ENCODE results near the gene MED13L. TPM values are rescaled to one million over a fixed set of nuclear protein-coding genes. Genes with fewer than 3 reads are reported as not detected.

Gene MED13L
- polyA plus RNA-seq, 1 donor (not counting 4 experiments of a cell fraction or from before 2014, with no cell fraction given): 31.7 TPM

- Histone ChIP-seq H2AFZ (ENCODE audit: control insufficient read depth, low read length) (no peak overlapping the region), H3K79me2 (ENCODE audit: control insufficient read depth, insufficient read depth, low read length) (no peaks in the 10 kb centered on the region), H3K9ac (ENCODE audit: control insufficient read depth, extremely low read depth, insufficient read depth, low read length) (no peak overlapping the region), H4K20me1 (ENCODE audit: control insufficient read depth, extremely low read depth, insufficient read depth, low read length) (no peaks in the 10 kb centered on the region), H3K36me3 (ENCODE audit: control insufficient read depth in 2 of 2, extremely low read depth in 1 of 2, insufficient read depth in 2 of 2, low read length in 2 of 2) (peaks cover 6 to 9% of the 10 kb centered on the region in 2 experiments), H3K9me1 (ENCODE audit: control insufficient read depth, extremely low read depth, insufficient read depth, low read length) (no peaks in the 10 kb centered on the region), H3K4me2 (ENCODE audit: control insufficient read depth, extremely low read depth, insufficient read depth, low read depth, low read length) (no peak overlapping the region), H3K9me3 (ENCODE audit: control insufficient read depth, low read depth, low read length) (no peaks in the 10 kb centered on the region), H3K27me3 (ENCODE audit: control insufficient read depth, extremely low read depth, insufficient read depth, low read length) (no peaks in the 10 kb centered on the region), H3K4me3 (ENCODE audit: control insufficient read depth in 2 of 3, extremely low read depth in 1 of 3, insufficient read depth in 2 of 3, low read depth in 1 of 3, low read length in 3 of 3) (no peak overlapping the region), H3K27ac (ENCODE audit: control insufficient read depth, insufficient read depth, low read length) (no peak overlapping the region), H3K4me1 (ENCODE audit: control insufficient read depth, extremely low read depth, insufficient read depth, low read length) (no peaks in the 10 kb centered on the region)
- no peak for FAIRE-seq
- no peak for DNase-seq (ENCODE audit: low read depth, low spot score)
- TF ChIP-seq EZH2 (IDR thresholded peaks at IDR 0.05; ENCODE audit: low read length) (no peak), CTCF (optimal IDR thresholded peaks at IDR 0.05 in 1 of 3, IDR thresholded peaks at IDR 0.05 in 1 of 3, conservative IDR thresholded peaks at IDR 0.05 in 1 of 3; ENCODE audit: extremely low read depth in 1 of 3, insufficient read depth in 2 of 3, low read length in 3 of 3) (no peak)
- dilution Hi-C loops (cut with MboI; ENCODE audit: extremely low pct_ligation_motif_present, low sequenced_read_pairs): no loop called here
Observed at GRCh38 chr12:116000252-116000651, 277.2 kb downstream of the MED13L start.

DNA sequence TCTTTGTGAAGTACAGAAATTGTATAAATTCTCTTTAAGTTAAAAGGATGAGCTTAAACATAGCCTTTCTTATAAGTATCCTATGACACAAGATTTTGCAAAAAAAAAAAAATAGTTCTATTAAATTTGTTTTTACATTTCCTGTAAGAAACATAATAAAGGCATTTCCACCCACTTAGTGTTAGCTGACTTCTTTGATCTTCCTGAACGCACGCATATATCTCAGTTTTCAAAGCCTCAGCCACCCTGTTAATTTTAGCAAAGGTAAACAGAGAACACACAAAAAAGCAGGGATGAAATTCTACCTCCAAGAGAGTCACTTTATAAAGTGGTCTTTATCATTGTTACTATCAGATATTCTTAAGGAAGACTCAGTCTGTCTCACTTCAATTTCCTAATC is 277.9 kb downstream of the MED13L start:
- no peaks in the 10 kb centered on the region for H3K79me2 ChIP-seq (ENCODE audit: control insufficient read depth, insufficient read depth, low read length)
- H3K36me3 ChIP-seq (ENCODE audit: control insufficient read depth in 2 of 2, extremely low read depth in 1 of 2, insufficient read depth in 2 of 2, low read length in 2 of 2): peaks cover 6 to 12% of the 10 kb centered on the region in 2 experiments
- H3K9me1 ChIP-seq (ENCODE audit: control insufficient read depth, extremely low read depth, insufficient read depth, low read length): no peaks in the 10 kb centered on the region
- no peaks in the 10 kb centered on the region for H3K4me1 ChIP-seq (ENCODE audit: control insufficient read depth, extremely low read depth, insufficient read depth, low read length)
- H3K9ac ChIP-seq (ENCODE audit: control insufficient read depth, extremely low read depth, insufficient read depth, low read length): no peak overlapping the region
- FAIRE-seq (no peak), DNase-seq (ENCODE audit: low read depth, low spot score) (no peak)
- no peaks in the 10 kb centered on the region for H4K20me1 ChIP-seq (ENCODE audit: control insufficient read depth, extremely low read depth, insufficient read depth, low read length)
- H3K4me3 ChIP-seq (ENCODE audit: control insufficient read depth in 2 of 3, extremely low read depth in 1 of 3, insufficient read depth in 2 of 3, low read depth in 1 of 3, low read length in 3 of 3): no peak overlapping the region
- no peaks in the 10 kb centered on the region for H3K27me3 ChIP-seq (ENCODE audit: control insufficient read depth, extremely low read depth, insufficient read depth, low read length)
- TF ChIP-seq CTCF (optimal IDR thresholded peaks at IDR 0.05 in 1 of 3, IDR thresholded peaks at IDR 0.05 in 1 of 3, conservative IDR thresholded peaks at IDR 0.05 in 1 of 3; ENCODE audit: extremely low read depth in 1 of 3, insufficient read depth in 2 of 3, low read length in 3 of 3) (no peak), EZH2 (IDR thresholded peaks at IDR 0.05; ENCODE audit: low read length) (no peak)
- H2AFZ ChIP-seq (ENCODE audit: control insufficient read depth, low read length): no peak overlapping the region
- no peaks in the 10 kb centered on the region for H3K9me3 ChIP-seq (ENCODE audit: control insufficient read depth, low read depth, low read length)
- no peak overlapping the region for H3K27ac ChIP-seq (ENCODE audit: control insufficient read depth, insufficient read depth, low read length)
- no peak overlapping the region for H3K4me2 ChIP-seq (ENCODE audit: control insufficient read depth, extremely low read depth, insufficient read depth, low read depth, low read length)
- dilution Hi-C loops (cut with MboI; ENCODE audit: extremely low pct_ligation_motif_present, low sequenced_read_pairs): no loop called here

Data from keratinocyte (primary cell).